ENCODE measurements around the gene SLX9.

- no peak for TF ChIP-seq POLR2A (IDR thresholded peaks at IDR 0.05)
- TF ChIP-seq, protein P1, sequence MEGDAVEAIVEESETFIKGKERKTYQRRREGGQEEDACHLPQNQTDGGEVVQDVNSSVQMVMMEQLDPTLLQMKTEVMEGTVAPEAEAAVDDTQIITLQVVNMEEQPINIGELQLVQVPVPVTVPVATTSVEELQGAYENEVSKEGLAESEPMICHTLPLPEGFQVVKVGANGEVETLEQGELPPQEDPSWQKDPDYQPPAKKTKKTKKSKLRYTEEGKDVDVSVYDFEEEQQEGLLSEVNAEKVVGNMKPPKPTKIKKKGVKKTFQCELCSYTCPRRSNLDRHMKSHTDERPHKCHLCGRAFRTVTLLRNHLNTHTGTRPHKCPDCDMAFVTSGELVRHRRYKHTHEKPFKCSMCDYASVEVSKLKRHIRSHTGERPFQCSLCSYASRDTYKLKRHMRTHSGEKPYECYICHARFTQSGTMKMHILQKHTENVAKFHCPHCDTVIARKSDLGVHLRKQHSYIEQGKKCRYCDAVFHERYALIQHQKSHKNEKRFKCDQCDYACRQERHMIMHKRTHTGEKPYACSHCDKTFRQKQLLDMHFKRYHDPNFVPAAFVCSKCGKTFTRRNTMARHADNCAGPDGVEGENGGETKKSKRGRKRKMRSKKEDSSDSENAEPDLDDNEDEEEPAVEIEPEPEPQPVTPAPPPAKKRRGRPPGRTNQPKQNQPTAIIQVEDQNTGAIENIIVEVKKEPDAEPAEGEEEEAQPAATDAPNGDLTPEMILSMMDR (IDR thresholded peaks at IDR 0.05), result no peak
These were observed 8.1 kb downstream of the SLX9 start for GRCh38 chr21:44947930-44948331.

Measured in stomach (tissue), 4 donors.